IMR-90 (cell line): ENCODE measurements around the gene ELF2. TPM values are rescaled to one million over a fixed set of nuclear protein-coding genes. Genes with fewer than 3 reads are reported as not detected.

Experiments
- ATAC-seq: fragments of 200-7000 bp; cut with Tn5 transposase; 2 replicates; pipeline ENCODE4 v1.9.1; 2020; ENCODE audit warnings: low read depth, mild to moderate bottlenecking, moderate library complexity
- BruUV-seq: library from RNA; stranded (reverse); fragments of 400-500 nt; replicated peaks from 2 replicates; lab custom pipeline; 2021; lab: Mats Ljungman, UMichigan
- CTCF ChIA-PET: fragments of 300-600 bp; formaldehyde crosslinking; extraction: SDS; loops from one replicate; lab custom pipeline; 2021; ENCODE audit warnings: antibody characterized with exemption; lab: Yijun Ruan, JAX
- POLR2A ChIA-PET: fragments of 300-600 bp; sonication (Branson Sonifier 250); formaldehyde crosslinking; loops from one replicate; lab custom pipeline; 2022; ENCODE audit warnings: antibody characterized with exemption; ENCODE audit not compliant: unreplicated experiment; lab: Charles Lee
- DNase-seq: peaks from one replicate; pipeline ENCODE4 v3.0.0; 2013
- H2AFZ ChIP-seq: replicated peaks from 2 replicates; pipeline ENCODE3; 2013; ENCODE audit warnings: low read length, mild to moderate bottlenecking; ENCODE audit not compliant: poor library complexity
- H2AK5ac ChIP-seq: 2 replicates; pipeline ENCODE4 v1.6.1; 2013; ENCODE audit warnings: low read depth, low read length, inconsistent platforms
- H2AK9ac ChIP-seq: replicated peaks from 2 replicates; pipeline ENCODE3; 2013; ENCODE audit warnings: mild to moderate bottlenecking, low read depth, low read length, moderate library complexity; ENCODE audit not compliant: poor library complexity
- H2BK120ac ChIP-seq: 2 replicates; pipeline ENCODE4 v1.6.1; 2013; ENCODE audit warnings: low read depth, low read length, inconsistent platforms
- H2BK15ac ChIP-seq: 3 replicates; pipeline ENCODE4 v1.6.1; 2013; ENCODE audit warnings: low read depth, low read length, inconsistent platforms
- H2BK20ac ChIP-seq: 2 replicates; pipeline ENCODE4 v1.6.1; 2013; ENCODE audit warnings: low read depth, mild to moderate bottlenecking, inconsistent platforms, low read length, moderate library complexity
- H2BK5ac ChIP-seq: 2 replicates; pipeline ENCODE4 v1.6.1; 2013; ENCODE audit warnings: mild to moderate bottlenecking, low read depth, low read length, inconsistent platforms; ENCODE audit not compliant: poor library complexity, severe bottlenecking
- H3K14ac ChIP-seq: replicated peaks from 2 replicates; pipeline ENCODE4 v1.6.1; 2013; ENCODE audit warnings: low read depth, low read length, inconsistent platforms
- H3K18ac ChIP-seq: 2 replicates; pipeline ENCODE4 v1.6.1; 2013; ENCODE audit warnings: low read depth, low read length, control low read depth
- H3K23ac ChIP-seq: 2 replicates; pipeline ENCODE4 v1.6.1; 2013; ENCODE audit warnings: low read depth, low read length, inconsistent platforms
- H3K27ac ChIP-seq: 2 replicates; pipeline ENCODE4 v1.5.1; 2013; ENCODE audit warnings: mild to moderate bottlenecking, control low read depth, low read length; ENCODE audit not compliant: insufficient read depth
- H3K27me3 ChIP-seq: 2 replicates; pipeline ENCODE4 v1.6.1; 2013; ENCODE audit warnings: low read length; ENCODE audit not compliant: control insufficient read depth, insufficient read depth
- H3K36me3 ChIP-seq: 2 replicates; pipeline ENCODE4 v1.6.1; 2013; ENCODE audit warnings: low read length, mixed read lengths; ENCODE audit not compliant: control insufficient read depth, insufficient read depth
- H3K4ac ChIP-seq: 2 replicates; pipeline ENCODE4 v1.6.1; 2013; ENCODE audit warnings: low read depth, low read length, inconsistent platforms
- H3K4me1 ChIP-seq: 2 replicates; pipeline ENCODE4 v1.6.1; 2013; ENCODE audit warnings: low read length, mixed read lengths; ENCODE audit not compliant: control insufficient read depth, insufficient read depth
- H3K4me2 ChIP-seq: 2 replicates; pipeline ENCODE4 v1.6.1; 2013; ENCODE audit warnings: low read depth, mild to moderate bottlenecking, control low read depth, low read length, moderate library complexity
- H3K4me3 ChIP-seq: 2 replicates; pipeline ENCODE4 v1.5.1; 2013; ENCODE audit warnings: low read depth, mild to moderate bottlenecking, control low read depth, low read length, moderate library complexity; ENCODE audit not compliant: insufficient read depth
- H3K56ac ChIP-seq: 2 replicates; pipeline ENCODE4 v1.6.1; 2013; ENCODE audit warnings: low read length, inconsistent platforms; ENCODE audit not compliant: insufficient read depth; ENCODE audit errors: extremely low read depth
- H3K79me1 ChIP-seq, 2 experiments: 2 replicates each; pipeline ENCODE4 v1.6.1; 2013; ENCODE audit warnings: low read length in 2 of 2, inconsistent platforms in 1 of 2, low read depth in 1 of 2
- H3K9ac ChIP-seq: 2 replicates; pipeline ENCODE4 v1.6.1; 2013; ENCODE audit warnings: low read depth, low read length, control low read depth
- H3K9me1 ChIP-seq: 2 replicates; pipeline ENCODE4 v1.6.1; 2013; ENCODE audit warnings: low read length, inconsistent platforms; ENCODE audit not compliant: insufficient read depth
- H3K9me3 ChIP-seq: 2 replicates; pipeline ENCODE4 v1.6.1; 2013; ENCODE audit warnings: low read length; ENCODE audit not compliant: control insufficient read depth, insufficient read depth
- H4K20me1 ChIP-seq: 2 replicates; pipeline ENCODE4 v1.6.1; 2013; ENCODE audit warnings: low read length, inconsistent platforms; ENCODE audit not compliant: insufficient read depth
- H4K5ac ChIP-seq: 2 replicates; pipeline ENCODE4 v1.6.1; 2013; ENCODE audit warnings: mild to moderate bottlenecking, low read depth, low read length, control low read depth
- H4K8ac ChIP-seq, 2 experiments: 2 replicates each; pipeline ENCODE4 v1.6.1; 2013; ENCODE audit warnings: low read depth in 2 of 2, low read length in 2 of 2, control low read depth in 1 of 2, inconsistent platforms in 1 of 2
- H4K91ac ChIP-seq: 2 replicates; pipeline ENCODE4 v1.6.1; 2013; ENCODE audit warnings: low read depth, low read length, inconsistent platforms; ENCODE audit not compliant: insufficient read depth
- MXI1 ChIP-seq: IDR thresholded peaks from 2 replicates; pipeline ENCODE4 v1.6.1; 2012; ENCODE audit warnings: low read depth, mild to moderate bottlenecking, low read length, moderate library complexity, borderline replicate concordance
- WGBS, 2 experiments: methylation state at CpG; one replicate each; pipeline versions ENCODE4 v1.1.5 to v1.1.7; 2013; ENCODE audit warnings: missing lambda C conversion rate in 2 of 2; ENCODE audit not compliant: insufficient read length in 1 of 2; ENCODE audit errors: extremely low coverage in 2 of 2; 5-methylcytosine and 5-hydroxymethylcytosine counted together
- dilution Hi-C: fragments of 300-500 bp; cut with HindIII; formaldehyde crosslinking; loops from one replicate; pipeline ENCODE4 v1.14.3; 2018; ENCODE audit warnings: low sequenced_read_pairs; ENCODE audit not compliant: unreplicated experiment
- in situ Hi-C: fragments of 300-500 bp; cut with MboI; formaldehyde crosslinking; loops from 3 replicates; pipeline ENCODE4 v1.14.3; 2019; ENCODE audit warnings: low sequenced_read_pairs, inconsistent platforms, mixed read lengths
- intact Hi-C: fragments of 100-400 bp; cut with micrococcal nuclease; formaldehyde crosslinking; loops from 2 replicates; pipeline ENCODE4 v1.10.0; 2022
- polyA plus RNA-seq, 3 experiments: library from polyadenylated mRNA; depleted of rRNA; stranded (reverse); fragments of >200 nt; gene quantifications; 2 replicates each; pipeline ENCODE4 v1.2.3, GENCODE V29; 2012; ENCODE audit warnings: low replicate concordance in 1 of 3
- total RNA-seq: library from RNA; depleted of rRNA; stranded (reverse); fragments of >200 nt; gene quantifications from 2 replicates; pipeline ENCODE4 v1.2.3, GENCODE V29; 2012

Gene ELF2
- total and polyA plus RNA-seq, 2 of the 4 experiments (the other 2 are of a cell fraction), result 14.5 to 42.3 TPM

DNA sequence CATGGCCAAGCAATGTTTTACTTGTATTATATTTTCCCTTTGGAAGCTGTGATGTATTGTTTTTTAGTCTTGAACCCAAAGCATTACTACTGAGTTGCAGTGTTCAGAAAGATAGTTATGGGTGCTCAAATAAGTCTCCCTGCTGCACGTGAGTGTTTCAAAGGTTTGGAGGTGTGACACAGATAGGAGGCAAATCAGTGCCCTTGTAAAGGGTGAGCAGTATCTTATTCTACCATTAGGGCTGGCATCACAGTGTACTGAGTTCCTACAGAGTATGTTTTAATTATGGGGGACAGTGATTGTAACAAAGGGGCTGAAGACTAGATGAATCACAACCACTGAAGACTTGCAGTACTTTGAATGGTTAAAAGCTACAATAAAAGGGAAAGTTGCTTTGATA lies 123.1 kb downstream of the ELF2 start:
- DNase-seq, result no peak
- Histone ChIP-seq H3K18ac (no peak overlapping the region), H3K9me1 (peaks cover 2% of the 10 kb centered on the region; the same call in 1 of the 2 replicates), H3K56ac (no peak overlapping the region), H2BK5ac (no peak overlapping the region), H3K14ac (no peak overlapping the region), H4K8ac (no peak overlapping the region), H3K9me3 (no peaks in the 10 kb centered on the region), H3K27me3 (no peaks in the 10 kb centered on the region), H2BK15ac (no peak overlapping the region), H3K4me3 (no peak overlapping the region), H4K20me1 (peaks cover 14% of the 10 kb centered on the region; the same call in 1 of the 2 replicates), H3K79me1 (peaks cover 33 to 56% of the 10 kb centered on the region in 2 experiments), H3K4me2 (no peak overlapping the region), H4K5ac (no peak overlapping the region), H3K4me1 (peaks cover 6% of the 10 kb centered on the region), H3K23ac (no peak overlapping the region), H3K27ac (no peak overlapping the region), H3K36me3 (peaks cover 9% of the 10 kb centered on the region), H2AK5ac (no peak overlapping the region), H4K91ac (no peak overlapping the region), H2AK9ac (no peak overlapping the region), H3K4ac (no peak overlapping the region), H2BK20ac (no peak overlapping the region), H2AFZ (no peak overlapping the region), H2BK120ac (no peak overlapping the region), H3K9ac (no peak overlapping the region)
- WGBS, 2 experiments, result no CpG with 5 or more reads among the region's 1 CpG
- in situ Hi-C loops, result no loop called here
- ATAC-seq, result no peak
- intact Hi-C loops, result no loop called here
- ChIA-PET POLR2A (no interaction called here), CTCF (no interaction called here)
- no peak for TF ChIP-seq MXI1
- BruUV-seq, result no TSS peak
- dilution Hi-C loops, result no loop called here
